ACC112 (cell line): Measurements from ENCODE around the gene FBXO10.

ENCODE experiments used
- H2AFZ ChIP-seq: fragments of 200-600 bp; sonication (generic); one replicate; pipeline ENCODE4 v1.6.0; 2017; ENCODE audit warnings: antibody characterized with exemption, low read length; ENCODE audit not compliant: unreplicated experiment
- H3K27ac ChIP-seq: fragments of 200-600 bp; sonication (generic); 2 replicates; pipeline ENCODE4 v1.5.1; 2014; ENCODE audit warnings: low read depth, mild to moderate bottlenecking, antibody characterized with exemption, low read length, moderate library complexity
- H3K27me3 ChIP-seq: fragments of 200-600 bp; sonication (generic); 2 replicates; pipeline ENCODE4 v1.6.1; 2014; ENCODE audit warnings: mild to moderate bottlenecking, antibody characterized with exemption, low read length, moderate library complexity, mixed read lengths; ENCODE audit not compliant: insufficient read depth
- H3K36me3 ChIP-seq: fragments of 200-600 bp; sonication (generic); 2 replicates; pipeline ENCODE4 v1.6.1; 2016; ENCODE audit warnings: mild to moderate bottlenecking, antibody characterized with exemption, low read length, moderate library complexity, mixed read lengths; ENCODE audit not compliant: insufficient read depth
- H3K4me1 ChIP-seq: fragments of 200-600 bp; sonication (generic); one replicate; pipeline ENCODE4 v1.6.1; 2016; ENCODE audit warnings: low read length, mixed read lengths; ENCODE audit not compliant: insufficient read depth, unreplicated experiment, control insufficient read depth
- H3K4me3 ChIP-seq: fragments of 200-600 bp; sonication (generic); 2 replicates; pipeline ENCODE4 v1.5.1; 2014; ENCODE audit warnings: mild to moderate bottlenecking, low read depth, low read length
- H3K79me2 ChIP-seq: fragments of 200-600 bp; sonication (generic); one replicate; pipeline ENCODE4 v1.6.0; 2016; ENCODE audit warnings: low read length; ENCODE audit not compliant: control insufficient read depth, unreplicated experiment, insufficient read depth

The FBXO10 gene

DNA sequence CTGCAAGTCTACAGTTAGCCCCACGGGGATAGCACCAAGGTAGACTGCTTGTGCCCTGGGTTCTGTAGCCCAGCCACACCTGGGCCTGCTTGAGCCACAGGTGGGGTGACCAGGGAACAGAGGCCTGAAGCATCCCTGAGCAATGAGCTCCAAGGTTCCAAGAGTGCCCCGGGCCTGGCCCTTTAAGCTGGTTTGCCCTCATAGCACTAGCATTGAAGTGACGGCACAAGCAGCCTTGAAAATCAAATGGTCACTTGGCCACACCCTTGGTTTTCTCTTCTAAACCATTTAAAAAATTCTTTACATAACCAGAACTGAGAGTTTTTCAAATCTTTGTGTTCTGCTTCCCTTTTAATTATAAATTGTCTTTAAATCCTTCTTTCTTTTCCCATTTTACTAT is 24.7 kb downstream of the FBXO10 start:
- H2AFZ ChIP-seq = no peak overlapping the region
- no peaks in the 10 kb centered on the region for H3K36me3 ChIP-seq
- H3K4me3 ChIP-seq = no peak overlapping the region
- H3K4me1 ChIP-seq = no peaks in the 10 kb centered on the region
- H3K27me3 ChIP-seq = no peaks in the 10 kb centered on the region
- H3K27ac ChIP-seq = no peak overlapping the region
- H3K79me2 ChIP-seq = no peaks in the 10 kb centered on the region

DNA sequence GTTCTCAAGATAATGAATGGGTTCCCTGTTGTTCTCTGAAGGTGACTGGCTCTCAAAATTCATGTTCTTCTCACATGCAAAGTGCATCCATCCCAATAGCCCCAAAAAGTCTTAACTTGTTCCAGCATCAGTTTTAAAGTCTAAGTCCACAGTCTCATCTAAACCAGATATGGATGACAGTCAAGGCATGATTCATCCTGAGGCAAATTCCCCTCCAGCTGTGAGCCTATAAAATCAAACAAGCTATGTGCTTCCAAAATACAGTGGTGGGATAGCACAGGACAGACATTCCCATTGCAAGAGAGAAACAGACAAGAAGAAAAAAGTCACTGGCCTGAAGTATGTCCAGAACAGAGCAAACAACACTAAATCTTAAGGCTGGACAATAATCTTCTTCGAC is 25.4 kb downstream of the FBXO10 start:
- H3K79me2 ChIP-seq = no peaks in the 10 kb centered on the region

DNA sequence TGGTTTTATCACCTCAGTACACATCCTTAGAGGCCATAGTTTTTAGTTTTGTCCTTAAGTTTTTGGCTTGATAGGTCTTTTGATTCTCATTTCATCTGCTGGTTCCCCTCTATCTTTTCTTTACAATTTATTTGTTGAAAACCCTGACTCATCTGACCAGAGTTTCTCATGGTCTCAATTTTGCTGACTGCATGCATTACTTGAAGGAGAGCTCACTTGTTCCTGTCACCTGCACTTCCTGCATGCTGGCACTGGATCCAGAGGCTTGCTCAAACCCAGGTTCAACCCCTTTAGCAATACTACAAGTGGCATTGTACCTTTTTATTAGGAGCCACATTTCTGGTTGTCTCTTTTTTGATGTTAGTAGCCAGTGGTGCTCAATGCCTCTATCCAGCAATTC is 26.7 kb downstream of the FBXO10 start:
- Histone ChIP-seq H3K27ac (no peak overlapping the region), H2AFZ (no peak overlapping the region), H3K79me2 (no peaks in the 10 kb centered on the region), H3K4me1 (no peaks in the 10 kb centered on the region), H3K36me3 (no peaks in the 10 kb centered on the region), H3K4me3 (no peak overlapping the region), H3K27me3 (no peaks in the 10 kb centered on the region)

More for the DNA sequence above, 25.4 kb downstream of the FBXO10 start:
- Histone ChIP-seq H3K4me3 (no peak overlapping the region), H3K27me3 (no peaks in the 10 kb centered on the region), H2AFZ (no peak overlapping the region), H3K4me1 (no peaks in the 10 kb centered on the region), H3K36me3 (no peaks in the 10 kb centered on the region), H3K27ac (no peak overlapping the region)

DNA sequence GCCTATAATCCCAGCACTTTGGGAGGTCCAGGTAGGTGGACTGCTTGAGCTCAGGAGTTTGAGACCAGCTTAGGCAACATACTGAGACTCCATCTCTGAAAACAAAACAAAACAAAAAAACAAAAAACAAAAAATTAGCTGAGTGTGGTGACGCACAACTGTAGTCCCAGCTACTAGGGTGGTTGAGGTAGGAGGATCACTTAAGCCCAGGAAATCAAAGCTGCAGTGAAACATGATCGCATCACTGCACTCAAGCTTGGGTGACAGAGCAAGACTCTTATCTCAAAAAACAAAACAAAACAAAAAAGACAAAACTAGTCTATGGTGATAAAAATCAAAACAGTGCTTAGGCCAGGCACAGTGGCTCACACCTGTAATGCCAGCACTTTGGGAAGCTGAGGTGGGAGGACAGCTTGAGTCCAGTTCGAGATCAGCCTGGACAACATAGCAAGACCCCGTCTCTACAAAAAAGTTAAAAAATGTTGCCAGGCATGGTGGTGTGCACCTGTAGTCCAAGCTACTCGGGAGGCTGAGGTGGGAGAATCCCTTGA is 28.8 kb downstream of the FBXO10 start:
- H2AFZ ChIP-seq = no peak overlapping the region
- no peaks in the 10 kb centered on the region for H3K36me3 ChIP-seq
- H3K4me3 ChIP-seq = no peak overlapping the region
- no peaks in the 10 kb centered on the region for H3K79me2 ChIP-seq
- no peaks in the 10 kb centered on the region for H3K4me1 ChIP-seq
- no peak overlapping the region for H3K27ac ChIP-seq
- no peaks in the 10 kb centered on the region for H3K27me3 ChIP-seq

DNA sequence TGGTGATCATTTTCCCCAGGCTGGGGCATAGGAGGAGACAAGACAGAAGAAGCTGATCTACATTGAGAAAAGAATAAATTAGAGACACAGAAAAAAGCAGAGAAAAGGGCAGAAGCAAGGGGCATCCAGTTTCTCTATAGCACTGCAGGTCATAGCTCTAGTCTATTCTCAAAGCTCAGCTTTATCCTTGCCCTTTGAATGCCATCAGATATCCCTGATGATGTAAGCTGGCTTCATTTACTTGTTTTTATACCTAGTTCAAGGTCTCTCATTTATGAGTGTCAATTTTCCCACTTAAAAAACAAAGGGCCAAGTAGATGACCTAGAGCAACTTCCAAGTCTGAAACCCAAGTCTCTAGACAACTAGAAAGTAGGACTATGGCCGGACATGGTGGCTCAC is 32.7 kb downstream of the FBXO10 start:
- H3K27ac ChIP-seq = no peak overlapping the region
- H3K27me3 ChIP-seq = no peaks in the 10 kb centered on the region
- no peak overlapping the region for H2AFZ ChIP-seq
- H3K79me2 ChIP-seq = no peaks in the 10 kb centered on the region
- no peak overlapping the region for H3K4me3 ChIP-seq
- H3K4me1 ChIP-seq = no peaks in the 10 kb centered on the region
- no peaks in the 10 kb centered on the region for H3K36me3 ChIP-seq

DNA sequence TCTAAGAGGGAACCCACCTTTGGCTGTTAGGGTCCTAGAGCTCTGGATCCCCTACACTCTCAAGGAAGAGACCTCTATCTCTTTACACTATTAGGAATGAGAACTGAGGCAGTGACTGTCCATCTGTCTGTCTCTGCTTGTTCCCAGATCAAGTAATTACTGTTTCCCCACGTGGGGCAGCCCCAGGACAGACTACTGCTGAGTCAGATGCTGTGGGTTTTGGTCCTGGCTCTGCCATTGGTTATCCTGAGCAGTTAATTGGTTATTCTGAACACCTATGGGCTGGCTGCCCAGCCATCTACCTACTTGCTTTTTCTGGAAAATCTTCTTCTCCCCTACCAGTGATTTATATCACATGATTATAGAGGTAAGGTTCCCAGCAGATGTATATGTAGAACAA is 33.3 kb downstream of the FBXO10 start:
- Histone ChIP-seq H3K27ac (no peak overlapping the region), H3K4me3 (no peak overlapping the region), H3K27me3 (no peaks in the 10 kb centered on the region), H3K4me1 (no peaks in the 10 kb centered on the region), H2AFZ (no peak overlapping the region), H3K79me2 (no peaks in the 10 kb centered on the region), H3K36me3 (no peaks in the 10 kb centered on the region)

DNA sequence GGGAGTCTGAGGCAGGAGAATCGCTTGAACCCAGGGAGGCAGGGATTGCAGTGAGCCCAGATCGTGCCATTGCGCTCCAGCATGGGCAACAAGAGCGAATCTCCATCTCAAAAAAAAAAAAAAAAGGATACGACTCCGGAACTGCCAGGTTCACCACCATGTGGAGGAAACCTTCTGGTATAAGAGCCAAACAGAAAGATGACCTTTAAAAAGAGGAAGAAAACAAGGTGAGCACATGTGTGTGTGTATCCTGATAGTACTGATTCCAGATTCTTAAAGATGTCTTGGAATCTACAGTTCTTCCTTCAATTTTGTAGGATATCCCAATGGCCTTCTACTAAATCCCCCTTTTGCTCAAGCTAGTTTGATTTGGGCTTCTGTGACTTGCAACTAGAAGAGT is 33.7 kb downstream of the FBXO10 start:
- Histone ChIP-seq H3K27me3 (no peaks in the 10 kb centered on the region), H3K4me3 (no peak overlapping the region), H3K79me2 (no peaks in the 10 kb centered on the region), H3K27ac (no peak overlapping the region), H3K4me1 (no peaks in the 10 kb centered on the region), H2AFZ (no peak overlapping the region), H3K36me3 (no peaks in the 10 kb centered on the region)

DNA sequence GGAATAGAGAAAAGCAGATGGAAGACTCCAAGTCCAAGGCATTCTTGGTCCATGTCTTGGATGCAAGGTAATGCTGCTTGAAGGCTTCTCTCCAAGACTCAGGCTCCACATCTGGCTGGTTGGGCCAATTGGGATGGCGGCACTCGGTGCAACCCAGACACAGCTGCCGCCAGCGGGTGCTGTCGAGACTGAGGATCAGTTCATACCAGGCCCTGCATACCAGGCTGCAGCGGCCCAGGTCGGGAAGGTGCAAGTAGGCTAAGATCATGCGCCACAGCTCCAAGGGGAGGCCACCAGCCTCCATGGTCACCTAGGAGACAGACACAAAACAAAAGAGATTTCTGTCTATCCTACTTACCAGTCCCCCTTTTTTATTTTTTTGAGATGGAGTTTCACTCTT is 34.7 kb downstream of the FBXO10 start:
- Histone ChIP-seq H3K27ac (no peak overlapping the region), H3K36me3 (no peaks in the 10 kb centered on the region), H2AFZ (no peak overlapping the region), H3K27me3 (no peaks in the 10 kb centered on the region), H3K4me3 (no peak overlapping the region), H3K79me2 (no peaks in the 10 kb centered on the region), H3K4me1 (no peaks in the 10 kb centered on the region)

DNA sequence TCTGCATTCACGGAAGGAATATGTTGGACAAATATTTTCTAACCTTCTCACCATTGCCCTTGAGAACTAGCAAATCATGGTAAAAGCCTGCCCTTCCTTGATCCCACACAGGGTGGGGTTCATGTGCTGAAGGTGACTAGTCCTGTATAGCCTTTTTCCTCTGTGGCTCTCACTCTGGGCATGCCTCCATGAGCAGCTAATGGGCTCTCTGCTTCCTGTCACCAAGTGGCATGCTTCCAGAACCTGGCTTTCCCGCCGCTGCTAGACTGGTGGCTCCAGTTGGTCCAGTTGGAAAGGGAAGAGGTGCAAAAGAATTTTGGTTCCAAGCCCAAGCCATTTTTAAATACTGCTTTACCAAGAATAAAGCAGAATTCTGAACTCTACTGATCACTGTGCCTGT is 35.5 kb downstream of the FBXO10 start:
- Histone ChIP-seq H3K27ac (no peak overlapping the region), H3K27me3 (no peaks in the 10 kb centered on the region), H3K4me1 (no peaks in the 10 kb centered on the region), H3K4me3 (no peak overlapping the region), H3K36me3 (no peaks in the 10 kb centered on the region), H3K79me2 (no peaks in the 10 kb centered on the region), H2AFZ (no peak overlapping the region)

DNA sequence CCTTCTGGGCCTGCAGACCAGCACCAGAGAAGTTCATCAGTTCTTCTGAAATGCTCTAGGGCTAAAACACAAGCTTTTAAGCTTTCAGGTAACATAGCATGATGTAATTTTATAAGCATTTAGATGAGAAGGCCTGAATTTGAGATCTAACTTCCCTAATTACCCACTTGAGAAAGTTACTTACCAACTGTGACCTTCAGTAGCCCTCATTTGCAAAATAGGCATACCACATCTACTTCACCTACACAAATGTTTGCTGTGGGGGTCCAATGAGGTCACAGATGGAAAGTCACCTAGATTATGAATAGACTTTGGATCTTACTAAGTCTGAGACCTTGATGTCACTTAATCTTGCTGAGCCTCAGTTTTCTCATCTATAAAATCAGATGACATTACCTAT is 36.5 kb downstream of the FBXO10 start:
- no peak overlapping the region for H3K4me3 ChIP-seq
- no peak overlapping the region for H3K27ac ChIP-seq
- H3K36me3 ChIP-seq = no peaks in the 10 kb centered on the region

DNA sequence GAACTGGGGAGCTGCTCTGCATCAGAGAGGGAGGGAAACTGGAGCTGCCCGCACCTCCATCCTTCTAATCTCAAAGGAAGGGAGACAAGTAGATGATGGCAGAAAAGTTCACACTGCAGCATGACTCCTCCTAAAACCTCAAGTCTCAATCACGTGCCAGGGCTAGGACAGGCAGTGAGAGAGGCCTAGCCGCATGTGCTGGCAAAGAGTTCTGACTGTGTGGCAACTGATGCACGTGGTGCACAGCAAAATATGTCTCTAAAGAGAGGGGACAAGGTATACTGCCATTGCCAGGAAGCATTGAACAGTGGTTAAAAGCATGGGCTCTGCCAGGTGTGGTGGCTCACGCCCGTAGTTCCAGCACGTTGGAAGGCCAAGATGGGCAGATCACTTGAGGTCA is 38.1 kb downstream of the FBXO10 start:
- H3K27ac ChIP-seq = no peak overlapping the region
- no peaks in the 10 kb centered on the region for H3K4me1 ChIP-seq
- H2AFZ ChIP-seq = no peak overlapping the region
- H3K27me3 ChIP-seq = no peaks in the 10 kb centered on the region
- H3K36me3 ChIP-seq = no peaks in the 10 kb centered on the region
- no peaks in the 10 kb centered on the region for H3K79me2 ChIP-seq
- no peak overlapping the region for H3K4me3 ChIP-seq

More for the DNA sequence above, 36.5 kb downstream of the FBXO10 start:
- Histone ChIP-seq H3K27me3 (no peaks in the 10 kb centered on the region), H3K79me2 (no peaks in the 10 kb centered on the region), H2AFZ (no peak overlapping the region), H3K4me1 (no peaks in the 10 kb centered on the region)
